ENCODE measurements around the gene TASP1.

- TF ChIP-seq CTCF (IDR thresholded peaks at IDR 0.05; ENCODE audit: borderline replicate concordance, extremely low read depth, low read length, poor library complexity, severe bottlenecking) (no peak), EZH2 (IDR thresholded peaks at IDR 0.05; ENCODE audit: borderline replicate concordance, low read depth, low read length, severe bottlenecking) (no peak)
Observed at GRCh38 chr20:13581451-13581850, 57.3 kb downstream of the TASP1 start.

All from DND-41 (cell line).